GM10248 (cell line): ENCODE data around the gene RAB1A.

Experiments
- CTCF ChIA-PET: fragments of 300-600 bp; sonication (Branson Sonifier 250); formaldehyde crosslinking; extraction: SDS; loops from one replicate; lab custom pipeline; 2021; ENCODE audit warnings: antibody characterized with exemption; lab: Yijun Ruan, JAX
- POLR2A ChIA-PET: fragments of 350-650 bp; sonication (Branson Sonifier 250); formaldehyde crosslinking; extraction: SDS; loops from one replicate; lab custom pipeline; 2020; ENCODE audit warnings: antibody characterized with exemption; lab: Yijun Ruan, JAX
- DNase-seq: peaks from one replicate; pipeline ENCODE4 v3.0.0; 2012; ENCODE audit errors: extremely low spot score
- TF ChIP-seq, protein P1 (sequence below): IDR thresholded peaks from 2 replicates; pipeline ENCODE4 v1.5.1; 2012; ENCODE audit warnings: mild to moderate bottlenecking, low read depth; ENCODE audit errors: extremely low read depth, missing control alignments, control extremely low read depth

Gene RAB1A

DNA sequence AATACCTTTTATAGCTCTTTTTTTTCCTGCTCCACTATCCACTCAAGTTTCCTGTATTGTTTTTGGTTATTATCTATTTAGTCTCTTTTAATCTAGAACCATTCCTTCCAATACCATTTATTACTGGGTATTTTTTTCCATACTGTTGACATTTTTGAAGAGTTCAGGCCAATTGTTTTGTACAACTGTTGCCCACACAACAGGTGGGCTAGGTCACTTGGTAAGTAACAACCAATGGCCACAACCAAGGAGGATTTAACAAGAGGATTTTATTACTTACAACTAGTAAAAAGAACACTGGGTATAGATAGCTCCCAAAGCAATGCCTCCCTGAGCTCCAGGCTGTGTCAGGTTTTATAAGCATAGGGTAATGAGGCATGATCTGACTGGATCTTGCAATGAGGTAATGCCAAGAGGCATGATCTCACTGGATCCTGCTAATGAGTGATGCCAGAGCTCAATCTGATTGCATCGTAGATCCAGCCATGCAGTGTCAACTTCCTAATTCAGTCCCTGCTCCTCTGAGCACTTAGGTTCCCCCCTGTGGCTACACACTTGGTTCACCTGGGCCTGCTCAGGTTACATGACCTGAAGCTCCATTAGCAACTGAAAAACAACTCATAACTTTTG is 80.8 kb downstream of the RAB1A start:
- ChIA-PET POLR2A (no interaction called here), CTCF (interaction anchor here (1.3 to 3.4 kb wide), 5 partner anchors 9 to 131 kb away, joined by 3 to 18 read pairs (median 10); no protein-coding TSS in a partner anchor)
- DNase-seq = no peak
- TF ChIP-seq, protein P1, sequence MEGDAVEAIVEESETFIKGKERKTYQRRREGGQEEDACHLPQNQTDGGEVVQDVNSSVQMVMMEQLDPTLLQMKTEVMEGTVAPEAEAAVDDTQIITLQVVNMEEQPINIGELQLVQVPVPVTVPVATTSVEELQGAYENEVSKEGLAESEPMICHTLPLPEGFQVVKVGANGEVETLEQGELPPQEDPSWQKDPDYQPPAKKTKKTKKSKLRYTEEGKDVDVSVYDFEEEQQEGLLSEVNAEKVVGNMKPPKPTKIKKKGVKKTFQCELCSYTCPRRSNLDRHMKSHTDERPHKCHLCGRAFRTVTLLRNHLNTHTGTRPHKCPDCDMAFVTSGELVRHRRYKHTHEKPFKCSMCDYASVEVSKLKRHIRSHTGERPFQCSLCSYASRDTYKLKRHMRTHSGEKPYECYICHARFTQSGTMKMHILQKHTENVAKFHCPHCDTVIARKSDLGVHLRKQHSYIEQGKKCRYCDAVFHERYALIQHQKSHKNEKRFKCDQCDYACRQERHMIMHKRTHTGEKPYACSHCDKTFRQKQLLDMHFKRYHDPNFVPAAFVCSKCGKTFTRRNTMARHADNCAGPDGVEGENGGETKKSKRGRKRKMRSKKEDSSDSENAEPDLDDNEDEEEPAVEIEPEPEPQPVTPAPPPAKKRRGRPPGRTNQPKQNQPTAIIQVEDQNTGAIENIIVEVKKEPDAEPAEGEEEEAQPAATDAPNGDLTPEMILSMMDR = no peak

DNA sequence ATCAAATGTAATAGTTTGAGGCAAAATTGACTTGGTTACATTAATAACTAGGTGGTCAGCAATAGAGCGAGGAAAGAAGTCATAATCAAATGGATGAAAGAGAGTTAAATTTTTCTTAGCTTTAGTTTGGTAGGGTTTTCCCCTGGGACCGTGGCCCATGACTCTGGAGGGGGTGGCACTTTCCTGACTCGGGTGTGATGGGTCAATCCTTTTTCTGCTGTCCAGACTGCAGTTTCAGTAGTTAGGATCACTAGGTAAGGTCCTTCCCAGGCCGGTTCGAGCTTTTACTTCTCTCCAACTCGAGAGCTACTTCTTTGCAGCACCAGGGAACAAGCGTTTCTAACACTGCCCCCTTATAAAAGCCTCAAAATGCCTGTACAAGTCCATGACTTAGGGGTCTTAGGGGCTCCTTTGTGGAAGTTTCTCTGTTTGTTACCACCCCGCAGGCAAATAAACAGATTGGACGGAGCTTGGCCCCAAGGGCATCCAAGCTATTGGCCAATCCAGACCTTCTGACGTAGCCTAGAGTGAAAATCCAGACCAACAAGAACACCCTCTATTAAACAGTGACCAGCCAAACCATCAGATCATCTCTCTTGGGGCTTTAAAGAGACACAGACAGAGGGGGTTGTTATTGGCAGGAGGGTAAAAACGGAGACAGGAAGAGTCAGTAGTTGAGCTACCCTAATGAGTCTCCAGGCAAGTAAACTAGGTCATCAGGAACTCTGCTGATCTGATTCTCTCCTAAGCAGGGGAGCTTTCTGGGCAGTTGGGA is 83.1 kb downstream of the RAB1A start:
- CTCF ChIA-PET = interaction anchor here (0.9 to 1.9 kb wide), 6 partner anchors 12 to 129 kb away, joined by 3 to 6 read pairs (median 4); no protein-coding TSS in a partner anchor
- POLR2A ChIA-PET = no interaction called here
- TF ChIP-seq, protein P1 = no peak
- DNase-seq = no peak

DNA sequence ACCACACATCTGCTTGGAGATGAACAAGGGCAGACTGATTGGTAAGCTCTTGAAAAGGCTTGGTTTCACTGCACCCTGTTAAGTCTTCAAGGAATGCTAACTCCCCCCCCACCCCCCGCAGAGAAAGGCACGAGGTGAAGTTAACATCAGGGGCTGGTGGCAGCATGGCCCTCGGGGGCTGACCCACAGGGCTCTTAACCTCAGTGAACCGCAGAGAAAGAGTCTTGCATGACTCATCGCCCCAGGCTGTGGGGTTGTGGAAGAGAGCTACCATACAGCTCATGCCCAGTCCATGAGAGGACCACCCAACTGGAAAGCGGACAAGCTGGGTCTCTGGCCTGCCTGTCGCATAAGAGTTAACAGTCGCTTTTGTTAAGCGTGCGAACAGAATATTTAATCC is 84.3 kb downstream of the RAB1A start:
- POLR2A ChIA-PET = no interaction called here
- TF ChIP-seq, protein P1 = no peak
- CTCF ChIA-PET = interaction anchor here (0.8 to 1.9 kb wide), 4 partner anchors 11 to 128 kb away, joined by 3 to 6 read pairs (median 4); no protein-coding TSS in a partner anchor
- no peak for DNase-seq

DNA sequence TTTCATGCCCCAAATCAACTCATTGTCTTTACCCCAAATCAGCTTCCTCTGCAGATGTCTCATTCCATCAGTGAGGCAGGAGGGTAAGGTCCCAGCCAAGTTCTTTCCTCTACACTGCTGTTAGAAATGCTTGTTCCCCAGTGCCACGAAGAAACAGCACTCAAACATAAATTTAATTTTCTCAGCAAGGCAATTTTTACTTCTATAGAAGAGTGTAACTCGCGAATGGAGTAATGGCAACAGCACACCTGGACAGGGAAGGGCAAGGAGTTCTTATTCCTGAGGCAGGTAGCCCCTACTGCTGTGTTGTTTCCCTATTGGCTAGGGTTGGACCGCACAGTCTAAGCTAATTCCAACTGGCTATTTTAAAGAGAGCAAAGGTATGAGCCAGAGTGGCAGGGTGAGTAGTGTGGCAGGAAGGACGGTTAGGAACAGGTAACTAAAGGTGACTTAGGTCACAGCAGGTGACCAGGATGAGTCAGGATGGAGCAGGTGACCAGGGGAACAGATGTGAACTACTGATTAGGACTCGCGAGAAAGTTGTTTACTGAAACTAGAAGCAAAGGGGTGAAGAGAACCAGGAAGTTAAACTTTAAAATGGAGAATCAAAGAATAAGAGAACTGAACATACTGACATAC is 85.7 kb downstream of the RAB1A start:
- no peak for DNase-seq
- POLR2A ChIA-PET = no interaction called here
- CTCF ChIA-PET = interaction anchor here (1.0 to 2.5 kb wide), 6 partner anchors 9 to 126 kb away, joined by 3 to 12 read pairs (median 6); partner anchors contain the start of gene CEP68
- TF ChIP-seq, protein P1 = no peak

DNA sequence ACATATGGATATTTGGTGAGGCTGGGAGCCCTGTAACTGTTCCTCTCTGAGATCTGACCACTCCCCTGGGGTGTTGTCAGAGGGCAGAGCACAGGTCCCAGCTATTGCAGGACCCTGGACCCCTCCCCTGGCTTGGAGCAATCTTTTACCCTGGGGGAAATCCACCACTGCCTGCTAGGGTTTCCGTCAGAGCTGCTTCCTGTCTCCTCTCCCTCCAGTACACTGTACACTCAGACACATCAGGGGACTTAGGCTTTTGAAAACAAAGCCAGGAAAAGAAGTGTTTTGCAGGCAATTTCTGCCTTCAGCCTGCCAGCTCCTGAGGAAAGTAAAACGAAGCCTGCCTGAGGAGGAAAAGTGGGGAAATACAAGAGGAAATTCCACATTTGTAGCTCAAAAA is 86.9 kb downstream of the RAB1A start:
- DNase-seq = no peak
- TF ChIP-seq, protein P1 = no peak
- CTCF ChIA-PET = interaction anchor here (1.0 to 2.5 kb wide), 7 partner anchors 8 to 127 kb away, joined by 3 to 12 read pairs (median 3); partner anchors contain the start of gene CEP68
- POLR2A ChIA-PET = interaction anchor here (1.1 kb wide), 1 partner anchor 51 kb away, joined by 3 read pairs; no protein-coding TSS in a partner anchor
